Endothelial cell of umbilical vein (primary cell): Measurements from ENCODE around the gene PAPPA. TPM values are rescaled to one million over a fixed set of nuclear protein-coding genes. Genes with fewer than 3 reads are reported as not detected.
A peak's percentile ranks its signal among the peaks of the same experiment; 100 is the strongest.

Experiments
- BruUV-seq: library from RNA; stranded (reverse); fragments of 400-500 nt; replicated peaks from 2 replicates; lab custom pipeline; 2021; lab: Mats Ljungman, UMichigan
- CTCF ChIA-PET: fragments of 300-600, 350-600 bp; sonication (Branson Sonifier 250); formaldehyde crosslinking; loops from one replicate; lab custom pipeline; 2021; ENCODE audit warnings: antibody characterized with exemption, inconsistent platforms; lab: Charles Lee
- POLR2A ChIA-PET: fragments of 300-600, 350-600 bp; sonication (Branson Sonifier 250); formaldehyde crosslinking; loops from one replicate; lab custom pipeline; 2021; ENCODE audit warnings: antibody characterized with exemption, inconsistent platforms; lab: Charles Lee
- DNase-seq: peaks from one replicate; pipeline ENCODE4 v3.0.0-alpha.2; 2011; ENCODE audit warnings: low read depth, low spot score
- FAIRE-seq: peaks from 2 replicates; lab custom pipeline; 2011; peaks lifted over from hg19 to GRCh38; lab: Jason Lieb, UNC
- H2AFZ ChIP-seq: 2 replicates; pipeline ENCODE4 v1.6.0; 2012; ENCODE audit warnings: low read depth, low read length, control low read depth, inconsistent platforms
- H3K27ac ChIP-seq: 2 replicates; pipeline ENCODE4 v1.5.1; 2011; ENCODE audit warnings: low read depth, mild to moderate bottlenecking, control low read depth, low read length, moderate library complexity; ENCODE audit not compliant: insufficient read depth
- H3K27me3 ChIP-seq, 2 experiments: 2 replicates each; pipeline versions ENCODE4 v1.6.0 to v1.6.1; 2011; ENCODE audit warnings: low read length in 2 of 2, mixed read lengths in 1 of 2; ENCODE audit not compliant: control insufficient read depth in 2 of 2, insufficient read depth in 2 of 2
- H3K36me3 ChIP-seq, 2 experiments: 2 replicates in 1 of 2; 3 replicates in 1 of 2; pipeline ENCODE4 v1.5.1; 2011; ENCODE audit warnings: low read length in 2 of 2, mild to moderate bottlenecking in 1 of 2, moderate library complexity in 1 of 2; ENCODE audit not compliant: control insufficient read depth in 2 of 2, insufficient read depth in 2 of 2; ENCODE audit errors: extremely low read depth in 1 of 2
- H3K4me1 ChIP-seq: 3 replicates; pipeline ENCODE4 v1.5.1; 2011; ENCODE audit warnings: mild to moderate bottlenecking, low read length; ENCODE audit not compliant: control insufficient read depth, insufficient read depth; ENCODE audit errors: extremely low read depth
- H3K4me2 ChIP-seq: 2 replicates; pipeline ENCODE4 v1.6.1; 2011; ENCODE audit warnings: low read length, control low read depth, mixed read lengths; ENCODE audit not compliant: insufficient read depth
- H3K4me3 ChIP-seq, 3 experiments: fragments of 200-600 bp in 1 of 3; sonication (generic), shearing (Covaris generic) in 1 of 3; replicated peaks in 1 of 3; 2 replicates each; pipeline ENCODE4 v1.5.1; 2011 to 2016; ENCODE audit warnings: control low read depth in 3 of 3, low read length in 3 of 3, mild to moderate bottlenecking in 2 of 3, inconsistent platforms in 1 of 3, low read depth in 1 of 3, moderate library complexity in 1 of 3; ENCODE audit not compliant: insufficient read depth in 1 of 3
- H3K79me2 ChIP-seq: 2 replicates; pipeline ENCODE4 v1.6.0; 2012; ENCODE audit warnings: low read length, inconsistent platforms; ENCODE audit not compliant: control insufficient read depth, insufficient read depth
- H3K9ac ChIP-seq: replicated peaks from 2 replicates; pipeline ENCODE3; 2011; ENCODE audit warnings: low read length, control low read depth; ENCODE audit not compliant: insufficient read depth; ENCODE audit errors: extremely low read depth
- H3K9me1 ChIP-seq: replicated peaks from 3 replicates; pipeline ENCODE4 v1.6.0; 2011; ENCODE audit warnings: mild to moderate bottlenecking, low read length; ENCODE audit not compliant: control insufficient read depth, insufficient read depth; ENCODE audit errors: extremely low read depth
- H3K9me3 ChIP-seq: replicated peaks from 2 replicates; pipeline ENCODE4 v1.5.1; 2012; ENCODE audit warnings: low read length, inconsistent platforms; ENCODE audit not compliant: control insufficient read depth, insufficient read depth
- H4K20me1 ChIP-seq: replicated peaks from 2 replicates; pipeline ENCODE3; 2011; ENCODE audit warnings: mild to moderate bottlenecking, low read length; ENCODE audit not compliant: control insufficient read depth, insufficient read depth; ENCODE audit errors: extremely low read depth
- CTCF ChIP-seq, 2 donors: IDR thresholded peaks; 1 replicate in 1 of 2; 2 replicates in 1 of 2; pipeline ENCODE4 v1.5.1; 2011; ENCODE audit warnings: low read length in 2 of 2, mild to moderate bottlenecking in 2 of 2, moderate library complexity in 2 of 2, control low read depth in 1 of 2, inconsistent platforms in 1 of 2, low read depth in 1 of 2; ENCODE audit not compliant: insufficient read depth in 1 of 2; ENCODE audit errors: extremely low read depth in 1 of 2
- EZH2 ChIP-seq: IDR thresholded peaks from 2 replicates; pipeline ENCODE4 v1.6.1; 2012; ENCODE audit warnings: borderline replicate concordance, low read depth, mild to moderate bottlenecking, moderate library complexity, low read length, inconsistent platforms; ENCODE audit not compliant: severe bottlenecking
- FOS ChIP-seq: IDR thresholded peaks from 2 replicates; pipeline ENCODE4 v1.6.1; 2011; ENCODE audit warnings: mild to moderate bottlenecking, low read length, moderate library complexity, borderline replicate concordance; ENCODE audit not compliant: insufficient read depth
- GATA2 ChIP-seq: IDR thresholded peaks from 2 replicates; pipeline ENCODE4 v1.7.0; 2011; ENCODE audit warnings: low read depth, mild to moderate bottlenecking, moderate library complexity, mixed read lengths, low read length; ENCODE audit not compliant: insufficient read length, insufficient read depth
- JUN ChIP-seq: IDR thresholded peaks from 2 replicates; pipeline ENCODE4 v1.6.1; 2011; ENCODE audit warnings: borderline replicate concordance, low read depth; ENCODE audit not compliant: insufficient read length, insufficient read depth
- MAX ChIP-seq: IDR thresholded peaks from 2 replicates; pipeline ENCODE4 v1.6.1; 2011; ENCODE audit not compliant: insufficient read depth, insufficient read length
- MYC ChIP-seq: IDR thresholded peaks from one replicate; pipeline ENCODE4 v1.6.1; 2011; ENCODE audit warnings: mild to moderate bottlenecking, low read depth, low read length
- POLR2A ChIP-seq: IDR thresholded peaks from 2 replicates; pipeline ENCODE4 v1.6.1; 2012; ENCODE audit warnings: low read depth, mild to moderate bottlenecking, control low read depth, low read length
- POLR2AphosphoS5 ChIP-seq: IDR thresholded peaks from 2 replicates; pipeline ENCODE4 v1.6.1; 2012; ENCODE audit warnings: low read depth, mild to moderate bottlenecking, control low read depth, low read length, moderate library complexity; ENCODE audit not compliant: insufficient read depth
- dilution Hi-C: fragments of 300-500 bp; cut with MboI; formaldehyde crosslinking; loops from one replicate; pipeline ENCODE4 v1.15.0; 2019; ENCODE audit warnings: low sequenced_read_pairs; ENCODE audit not compliant: extremely low pct_ligation_motif_present
- intact Hi-C: fragments of 100-400 bp; cut with micrococcal nuclease; formaldehyde crosslinking; loops from one replicate; pipeline ENCODE4 v1.10.0; 2022
- polyA plus RNA-seq, 4 experiments: library from polyadenylated mRNA; depleted of rRNA in 3 of 4; stranded (reverse) in 3 of 4; unstranded in 1 of 4; fragments of >200 nt; gene quantifications; 2 replicates each; pipeline versions ENCODE4 v1.2.1 to v1.2.3, GENCODE V29; 2011 to 2012; ENCODE audit warnings: missing spikeins in 1 of 4
- total RNA-seq: library from RNA; stranded (reverse); gene quantifications from 2 replicates; pipeline ENCODE4 v1.2.3, GENCODE V29; 2021

Gene PAPPA
- total and polyA plus RNA-seq, 2 donors (not counting 3 experiments of a cell fraction or from before 2014, with no cell fraction given) = 0.13 to 0.41 TPM

GRCh38 chr9:116278326-116278725 lies 124.7 kb downstream of the PAPPA start:
- Histone ChIP-seq H3K9me3 (no peaks in the 10 kb centered on the region), H3K79me2 (no peaks in the 10 kb centered on the region), H3K4me1 (peaks cover 3% of the 10 kb centered on the region), H3K36me3 (no peaks in the 10 kb centered on the region), H3K9me1 (no peaks in the 10 kb centered on the region), H3K9ac (no peak overlapping the region), H3K27me3 (no peaks in the 10 kb centered on the region), H4K20me1 (no peaks in the 10 kb centered on the region), H3K27ac (no peak overlapping the region), H2AFZ (no peak overlapping the region), H3K4me2 (peak overlapping the region; percentile 19), H3K4me3 (no peak overlapping the region)
- dilution Hi-C loops (no loop called here), intact Hi-C loops (loop anchor here (1.0 kb wide), 1 partner anchor 126 kb away; no protein-coding TSS in a partner anchor)
- no peak for FAIRE-seq
- peak; percentile 16 for DNase-seq
- no TSS peak for BruUV-seq
- TF ChIP-seq JUN = peak; percentile 62
- peak; percentile 72 for TF ChIP-seq FOS
- no peak for TF ChIP-seq MAX
- TF ChIP-seq MYC = no peak
- TF ChIP-seq POLR2AphosphoS5 = no peak
- TF ChIP-seq POLR2A = no peak
- no peak for TF ChIP-seq GATA2
- CTCF ChIA-PET = interaction anchor here (1.5 kb wide), 1 partner anchor 126 kb away, joined by 3 read pairs; no protein-coding TSS in a partner anchor
- POLR2A ChIA-PET = no interaction called here

GRCh38 chr9:116279230-116279629 lies 125.6 kb downstream of the PAPPA start:
- dilution Hi-C loops = no loop called here
- no peak overlapping the region for H3K9ac ChIP-seq

More at GRCh38 chr9:116279230-116279629, 125.6 kb downstream of the PAPPA start:
- no peaks in the 10 kb centered on the region for H3K9me3 ChIP-seq
- H3K79me2 ChIP-seq = no peaks in the 10 kb centered on the region
- H3K4me3 ChIP-seq = no peak overlapping the region
- no peak overlapping the region for H3K4me2 ChIP-seq
- intact Hi-C loops = no loop called here
- peaks cover 3% of the 10 kb centered on the region for H3K4me1 ChIP-seq
- H3K9me1 ChIP-seq = no peaks in the 10 kb centered on the region
- TF ChIP-seq CTCF (IDR thresholded peaks at IDR 0.05; ENCODE audit: extremely low read depth in 1 of 2, insufficient read depth in 1 of 2, low read depth in 1 of 2, low read length in 2 of 2) (no peak), EZH2 (no peak), FOS (peak; percentile 36), MYC (no peak), POLR2A (no peak)
- ChIA-PET POLR2A (no interaction called here), CTCF (interaction anchor here (1.5 kb wide), 1 partner anchor 127 kb away, joined by 3 read pairs; no protein-coding TSS in a partner anchor)
- DNase-seq (peak; percentile 19), FAIRE-seq (no peak)
- BruUV-seq = no TSS peak
- no peaks in the 10 kb centered on the region for H3K27me3 ChIP-seq
- no peaks in the 10 kb centered on the region for H4K20me1 ChIP-seq
- no peaks in the 10 kb centered on the region for H3K36me3 ChIP-seq
- H3K27ac ChIP-seq = no peak overlapping the region
- no peak overlapping the region for H2AFZ ChIP-seq
